GM13977 (cell line): Measurements from ENCODE around the gene SYT10.

Source experiments
- DNase-seq: peaks from one replicate; pipeline ENCODE4 v3.0.0; 2012; ENCODE audit warnings: low spot score
- in situ Hi-C: fragments of 300-500 bp; cut with MboI; formaldehyde crosslinking; loops from one replicate; pipeline ENCODE4 v1.12.0; 2022; ENCODE audit warnings: low sequenced_read_pairs, low pct_unique_long_range_greater_than_20kb, mixed read lengths, inconsistent platforms; ENCODE audit not compliant: unreplicated experiment
- TF ChIP-seq, protein P1 (sequence below): IDR thresholded peaks from 2 replicates; pipeline ENCODE4 v1.5.1; 2012; ENCODE audit warnings: mild to moderate bottlenecking, control low read depth; ENCODE audit not compliant: insufficient read depth; ENCODE audit errors: extremely low read depth, missing control alignments

SYT10 gene

DNA sequence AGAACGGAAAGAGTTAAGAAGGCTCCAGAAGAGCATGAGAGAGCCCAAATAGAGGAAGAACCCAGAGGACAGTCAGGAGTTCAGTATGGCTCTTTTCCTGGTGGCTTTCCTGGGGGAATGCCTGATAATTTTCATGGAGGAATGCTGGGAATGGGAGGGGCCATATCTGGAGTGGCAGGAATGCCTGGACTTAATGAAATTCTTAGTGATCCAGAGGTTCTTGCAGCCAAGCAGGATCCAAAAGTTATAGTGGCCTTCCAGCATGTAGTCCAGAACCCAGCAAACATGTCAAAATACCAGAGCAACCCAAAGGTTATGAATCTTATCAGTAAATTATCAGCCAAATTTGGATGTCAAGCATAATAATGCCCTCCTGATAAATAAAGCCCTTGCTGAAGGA, 15.5 kb upstream of the SYT10 start:
- DNase-seq, result no peak
- in situ Hi-C loops, result no loop called here
- TF ChIP-seq, protein P1, sequence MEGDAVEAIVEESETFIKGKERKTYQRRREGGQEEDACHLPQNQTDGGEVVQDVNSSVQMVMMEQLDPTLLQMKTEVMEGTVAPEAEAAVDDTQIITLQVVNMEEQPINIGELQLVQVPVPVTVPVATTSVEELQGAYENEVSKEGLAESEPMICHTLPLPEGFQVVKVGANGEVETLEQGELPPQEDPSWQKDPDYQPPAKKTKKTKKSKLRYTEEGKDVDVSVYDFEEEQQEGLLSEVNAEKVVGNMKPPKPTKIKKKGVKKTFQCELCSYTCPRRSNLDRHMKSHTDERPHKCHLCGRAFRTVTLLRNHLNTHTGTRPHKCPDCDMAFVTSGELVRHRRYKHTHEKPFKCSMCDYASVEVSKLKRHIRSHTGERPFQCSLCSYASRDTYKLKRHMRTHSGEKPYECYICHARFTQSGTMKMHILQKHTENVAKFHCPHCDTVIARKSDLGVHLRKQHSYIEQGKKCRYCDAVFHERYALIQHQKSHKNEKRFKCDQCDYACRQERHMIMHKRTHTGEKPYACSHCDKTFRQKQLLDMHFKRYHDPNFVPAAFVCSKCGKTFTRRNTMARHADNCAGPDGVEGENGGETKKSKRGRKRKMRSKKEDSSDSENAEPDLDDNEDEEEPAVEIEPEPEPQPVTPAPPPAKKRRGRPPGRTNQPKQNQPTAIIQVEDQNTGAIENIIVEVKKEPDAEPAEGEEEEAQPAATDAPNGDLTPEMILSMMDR, result no peak

- in situ Hi-C loops, result no loop called here
These were observed 10.9 kb upstream of the SYT10 start for GRCh38 chr12:33450480-33450879.

DNA sequence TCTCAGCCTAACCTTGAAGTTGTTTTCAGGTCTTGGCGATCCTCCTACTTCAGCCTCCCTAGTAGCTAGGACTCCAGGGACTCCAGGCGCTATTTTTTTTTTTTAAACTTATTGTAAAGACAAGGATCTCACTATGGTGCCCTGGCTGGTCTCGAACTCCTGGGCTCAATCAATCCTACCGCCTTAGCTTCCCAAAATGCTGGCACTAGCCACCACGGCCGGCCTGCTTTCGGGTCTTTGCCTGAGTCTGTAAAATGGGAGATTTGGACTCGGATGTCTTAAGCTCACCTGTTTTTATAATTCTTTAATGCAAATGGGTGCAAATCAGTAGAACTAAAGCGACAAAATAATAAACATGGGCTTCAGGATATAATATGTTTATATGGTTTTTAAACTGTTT, 858 bp upstream of the SYT10 start:
- no peak for DNase-seq
- in situ Hi-C loops, result no loop called here
- TF ChIP-seq, protein P1, result no peak

More at GRCh38 chr12:33450480-33450879, 10.9 kb upstream of the SYT10 start:
- DNase-seq, result no peak
- TF ChIP-seq, protein P1, result no peak

DNA sequence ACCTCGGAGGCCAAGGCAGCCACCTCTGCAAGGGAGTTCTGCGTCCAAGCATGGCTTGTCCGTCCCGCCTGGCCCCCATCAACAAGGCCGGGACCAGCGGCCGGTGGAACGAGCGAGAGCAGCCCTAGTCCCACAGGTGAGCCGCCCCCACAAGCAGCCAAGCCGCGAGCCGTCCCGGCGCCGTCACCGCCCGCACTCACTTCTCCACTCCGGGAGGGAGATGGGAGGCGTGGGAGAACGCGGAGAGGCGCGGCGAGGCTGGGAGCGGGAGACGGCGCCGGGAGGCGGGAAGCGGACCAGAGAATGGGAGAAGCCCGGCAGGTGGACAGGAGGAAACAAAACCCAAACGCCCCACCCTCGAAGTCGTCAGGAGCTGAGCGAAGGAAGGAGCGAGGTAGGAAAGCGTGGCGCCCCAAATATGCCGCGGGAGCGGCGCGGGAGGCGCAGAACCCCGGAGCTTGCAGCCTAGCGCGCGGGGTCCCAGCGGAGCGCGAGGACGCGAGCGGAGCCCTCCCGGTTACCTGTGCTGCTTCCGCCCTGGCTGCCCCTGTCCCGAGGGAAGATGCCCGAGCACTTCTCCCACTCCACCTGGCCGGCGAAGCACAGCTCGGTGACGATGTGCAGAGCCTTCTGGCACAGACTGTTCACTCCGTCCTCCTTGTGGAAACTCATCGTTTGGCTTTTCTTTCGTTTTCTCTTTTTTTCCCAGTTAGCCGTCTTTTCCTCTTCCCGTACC, 600 bp downstream of the SYT10 start:
- TF ChIP-seq, protein P1, result no peak
- in situ Hi-C loops, result no loop called here
- no peak for DNase-seq

DNA sequence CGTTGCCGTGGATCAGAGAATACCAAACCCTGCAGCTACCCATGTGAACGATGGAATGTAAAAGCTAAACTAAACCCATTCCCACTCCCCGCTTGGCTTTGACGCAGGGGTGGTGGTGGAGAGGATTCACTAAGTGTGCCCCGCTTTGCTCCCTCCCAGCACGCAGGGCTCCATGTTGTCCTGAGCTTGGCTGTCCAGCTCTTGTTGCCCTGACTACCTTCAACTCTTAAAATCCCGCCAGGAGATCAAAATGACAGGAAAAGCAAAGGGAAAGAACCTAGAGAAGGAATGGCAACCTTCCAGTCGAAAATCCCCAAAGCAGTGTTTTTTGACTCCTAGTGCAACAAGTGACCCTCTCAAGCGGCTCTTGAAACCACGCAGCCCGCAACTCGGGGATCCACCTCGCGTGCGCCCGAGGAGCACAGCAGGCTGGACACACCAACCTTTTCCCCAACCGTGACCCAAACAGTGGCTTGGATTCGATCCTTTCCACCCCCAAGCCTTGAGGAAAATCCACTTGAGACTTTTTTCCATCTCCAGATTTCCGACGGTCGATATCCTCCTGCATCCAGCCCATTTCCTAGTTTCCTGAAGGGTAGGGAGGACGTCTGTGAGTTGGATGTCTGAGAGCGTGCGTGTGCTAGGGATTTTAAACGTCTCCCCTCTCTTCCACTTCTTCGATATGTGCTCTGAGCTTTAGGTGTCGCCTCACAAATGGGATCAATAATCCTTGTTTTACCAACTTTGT, 1.4 kb downstream of the SYT10 start:
- no peak for DNase-seq
- TF ChIP-seq, protein P1, result no peak
- in situ Hi-C loops, result no loop called here

DNA sequence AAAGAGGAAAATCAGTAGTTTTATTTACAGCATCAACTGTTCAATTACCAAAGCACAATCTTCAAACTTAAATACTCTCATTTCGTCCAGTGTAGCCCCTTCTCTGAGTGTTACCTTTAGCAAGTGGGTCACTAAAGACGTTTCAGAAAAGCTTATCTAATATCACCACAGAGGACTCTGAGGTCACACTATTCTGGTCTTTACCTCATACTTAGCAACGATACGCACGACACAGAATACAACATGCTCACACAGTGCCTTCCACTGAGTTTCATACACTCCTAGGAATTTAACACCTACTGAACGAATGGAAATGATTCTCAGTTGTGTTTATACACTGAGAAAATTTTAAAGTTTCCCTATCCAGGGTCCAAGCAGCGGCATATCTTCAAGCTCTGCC, 2.0 kb downstream of the SYT10 start:
- TF ChIP-seq, protein P1, result no peak
- DNase-seq, result no peak
- in situ Hi-C loops, result no loop called here
